ENCODE results near the gene ARFGAP2. TPM values are rescaled to one million over a fixed set of nuclear protein-coding genes. Genes with fewer than 3 reads are reported as not detected.
A peak's percentile ranks its signal among the peaks of the same experiment; 100 is the strongest.

The ARFGAP2 gene
- total and polyA plus RNA-seq, 2 donors (not counting 3 experiments of a cell fraction or from before 2014, with no cell fraction given): 78.9 to 108 TPM

- POLR2A ChIA-PET: no interaction called here
- Histone ChIP-seq H3K79me2 (ENCODE audit: control insufficient read depth, insufficient read depth, low read length) (no peaks in the 10 kb centered on the region), H3K4me3 (replicated peaks in 1 of 3; ENCODE audit: insufficient read depth in 1 of 3, low read depth in 1 of 3, low read length in 3 of 3) (no peak overlapping the region), H3K4me1 (ENCODE audit: control insufficient read depth, extremely low read depth, insufficient read depth, low read length) (no peaks in the 10 kb centered on the region), H3K9ac (replicated peaks; ENCODE audit: extremely low read depth, insufficient read depth, low read length) (no peak overlapping the region), H3K27me3 (ENCODE audit: control insufficient read depth in 2 of 2, insufficient read depth in 2 of 2, low read length in 2 of 2) (no peaks in the 10 kb centered on the region), H3K9me1 (replicated peaks; ENCODE audit: control insufficient read depth, extremely low read depth, insufficient read depth, low read length) (no peaks in the 10 kb centered on the region), H4K20me1 (replicated peaks; ENCODE audit: control insufficient read depth, extremely low read depth, insufficient read depth, low read length) (no peaks in the 10 kb centered on the region), H3K9me3 (replicated peaks; ENCODE audit: control insufficient read depth, insufficient read depth, low read length) (no peaks in the 10 kb centered on the region), H3K27ac (ENCODE audit: insufficient read depth, low read depth, low read length) (no peak overlapping the region), H3K4me2 (ENCODE audit: insufficient read depth, low read length) (no peak overlapping the region), H2AFZ (ENCODE audit: low read depth, low read length) (no peak overlapping the region), H3K36me3 (ENCODE audit: control insufficient read depth in 2 of 2, extremely low read depth in 1 of 2, insufficient read depth in 2 of 2, low read length in 2 of 2) (peaks cover 0 to 2% of the 10 kb centered on the region in 2 experiments)
- intact Hi-C loops (cut with micrococcal nuclease): no loop called here
- FAIRE-seq (peak; percentile 95), DNase-seq (ENCODE audit: low read depth, low spot score) (no peak)
- CTCF ChIA-PET: interaction anchor here (0.6 to 5.1 kb wide), 35 partner anchors 9 to 327 kb away, joined by 3 to 120 read pairs (median 6); partner anchors contain the start of genes CSTPP1 and LRP4
- BruUV-seq (replicated peaks): no TSS peak
- dilution Hi-C loops (cut with MboI; ENCODE audit: extremely low pct_ligation_motif_present, low sequenced_read_pairs): no loop called here
- TF ChIP-seq POLR2AphosphoS5 (IDR thresholded peaks at IDR 0.05; ENCODE audit: insufficient read depth, low read depth, low read length) (no peak), CTCF (IDR thresholded peaks at IDR 0.05; ENCODE audit: extremely low read depth in 1 of 2, insufficient read depth in 1 of 2, low read depth in 1 of 2, low read length in 2 of 2) (no peak), JUN (IDR thresholded peaks at IDR 0.05; ENCODE audit: borderline replicate concordance, insufficient read depth, insufficient read length, low read depth) (no peak), MAX (IDR thresholded peaks at IDR 0.05; ENCODE audit: insufficient read depth, insufficient read length) (no peak), GATA2 (IDR thresholded peaks at IDR 0.05; ENCODE audit: insufficient read depth, insufficient read length, low read depth, low read length) (no peak), FOS (IDR thresholded peaks at IDR 0.05; ENCODE audit: borderline replicate concordance, insufficient read depth, low read length) (no peak), EZH2 (IDR thresholded peaks at IDR 0.05; ENCODE audit: borderline replicate concordance, low read depth, low read length, severe bottlenecking) (no peak), POLR2A (IDR thresholded peaks at IDR 0.05; ENCODE audit: low read depth, low read length) (no peak)
Measured at GRCh38 chr11:47152126-47152952, 24.3 kb downstream of the ARFGAP2 start.
